ENCODE data around the gene ACTRT1. TPM values are rescaled to one million over a fixed set of nuclear protein-coding genes. Genes with fewer than 3 reads are reported as not detected.

The ACTRT1 gene
- not detected in 2 replicates for total RNA-seq (2014; rRNA removed; shearing (Covaris generic))

GRCh38 chrX:128052303-128052702, at the start of gene ACTRT1:
ACTRT1 (minus strand) TSS chrX:128052403; CDS start chrX:128052206, 197 bp downstream.
- Histone ChIP-seq H3K4me1 (no peaks in the 10 kb centered on the region), H3K36me3 (no peaks in the 10 kb centered on the region), H3K9me3 (replicated peaks) (no peaks in the 10 kb centered on the region), H3K27ac (no peak within 1 kb of the TSS), H3K4me3 (no peak within 1 kb of the TSS), H3K27me3 (no peaks in the 10 kb centered on the region)
- no peak for DNase-seq

GRCh38 chrX:128078545-128078944, 26.3 kb upstream of the ACTRT1 start:
- H3K4me3 ChIP-seq, result no peak overlapping the region
- H3K27me3 ChIP-seq, result no peaks in the 10 kb centered on the region
- H3K27ac ChIP-seq, result no peak overlapping the region
- H3K36me3 ChIP-seq, result no peaks in the 10 kb centered on the region
- H3K9me3 ChIP-seq (replicated peaks), result no peaks in the 10 kb centered on the region
- DNase-seq, result no peak
- no peaks in the 10 kb centered on the region for H3K4me1 ChIP-seq

- no peaks in the 10 kb centered on the region for H3K9me3 ChIP-seq (replicated peaks)
- DNase-seq, result no peak
- H3K36me3 ChIP-seq, result no peaks in the 10 kb centered on the region
- H3K27me3 ChIP-seq, result no peaks in the 10 kb centered on the region
- H3K4me3 ChIP-seq, result no peak overlapping the region
- no peaks in the 10 kb centered on the region for H3K4me1 ChIP-seq
- H3K27ac ChIP-seq, result no peak overlapping the region
Observed at GRCh38 chrX:128057421-128057820, 5.2 kb upstream of the ACTRT1 start.

GRCh38 chrX:128051526-128051925, 677 bp downstream of the ACTRT1 start:
- Histone ChIP-seq H3K9me3 (replicated peaks) (no peaks in the 10 kb centered on the region), H3K36me3 (no peaks in the 10 kb centered on the region), H3K4me3 (no peak overlapping the region), H3K27ac (no peak overlapping the region), H3K4me1 (no peaks in the 10 kb centered on the region), H3K27me3 (no peaks in the 10 kb centered on the region)
- no peak for DNase-seq

- Histone ChIP-seq H3K4me3 (no peak overlapping the region), H3K27ac (no peak overlapping the region), H3K27me3 (no peaks in the 10 kb centered on the region; the same call in 1 of the 2 replicates), H3K4me1 (no peaks in the 10 kb centered on the region), H3K36me3 (no peaks in the 10 kb centered on the region), H3K9me3 (replicated peaks) (no peaks in the 10 kb centered on the region)
- DNase-seq, result no peak
Observed at GRCh38 chrX:128035318-128035717, 16.9 kb downstream of the ACTRT1 start.

DNA sequence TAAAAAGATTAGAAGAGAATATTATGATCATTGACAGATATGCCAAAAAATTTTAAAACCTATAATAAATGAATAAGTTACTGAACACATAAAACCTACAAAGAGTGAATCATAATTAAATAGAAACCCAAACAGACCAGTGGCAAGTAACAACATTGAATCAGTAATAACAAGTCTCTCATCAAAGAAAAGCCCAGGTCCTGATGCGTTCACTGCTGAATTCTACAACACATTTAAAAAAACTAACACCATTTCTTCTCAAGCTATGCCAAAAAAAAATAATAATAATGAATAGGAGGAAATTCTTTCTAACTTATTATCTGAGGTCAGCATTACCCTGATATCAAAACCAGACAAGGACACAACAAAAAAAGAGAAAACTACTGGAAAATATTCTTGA, 30.6 kb downstream of the ACTRT1 start:
- no peaks in the 10 kb centered on the region for H3K27me3 ChIP-seq
- H3K36me3 ChIP-seq, result no peaks in the 10 kb centered on the region
- H3K4me1 ChIP-seq, result no peaks in the 10 kb centered on the region

GRCh38 chrX:128020701-128021100, 31.5 kb downstream of the ACTRT1 start:
- no peak overlapping the region for H3K27ac ChIP-seq
- DNase-seq, result peak; percentile 8 to 26
- no peak overlapping the region for H3K4me3 ChIP-seq
- no peaks in the 10 kb centered on the region for H3K4me1 ChIP-seq
- no peaks in the 10 kb centered on the region for H3K27me3 ChIP-seq
- H3K9me3 ChIP-seq (replicated peaks), result no peaks in the 10 kb centered on the region
- H3K36me3 ChIP-seq, result no peaks in the 10 kb centered on the region

More for the DNA sequence above, 30.6 kb downstream of the ACTRT1 start:
- no peak for DNase-seq
- Histone ChIP-seq H3K27ac (no peak overlapping the region), H3K4me3 (no peak overlapping the region), H3K9me3 (replicated peaks) (no peaks in the 10 kb centered on the region)

DNA sequence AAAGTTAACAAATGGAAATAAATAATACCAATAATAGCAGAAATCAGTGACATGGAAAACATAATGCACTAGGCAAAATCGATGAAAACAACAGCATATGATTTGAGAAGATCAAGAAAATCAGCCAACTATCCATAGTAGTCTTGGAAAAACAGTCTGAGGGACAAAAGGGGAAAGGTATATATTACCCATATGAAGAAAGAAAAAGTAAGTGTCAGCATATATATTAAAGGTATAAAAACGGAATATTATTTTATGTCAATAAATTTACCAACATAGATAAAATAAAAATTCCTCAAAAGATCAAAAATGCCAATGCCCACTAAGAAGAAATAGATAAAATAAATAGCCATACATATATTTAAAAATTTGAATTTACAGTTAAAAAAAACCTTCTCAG, 33.0 kb downstream of the ACTRT1 start:
- no peak overlapping the region for H3K4me3 ChIP-seq
- H3K27ac ChIP-seq, result no peak overlapping the region
- H3K27me3 ChIP-seq, result no peaks in the 10 kb centered on the region
- no peaks in the 10 kb centered on the region for H3K36me3 ChIP-seq
- no peaks in the 10 kb centered on the region for H3K9me3 ChIP-seq (replicated peaks)
- DNase-seq, result no peak
- H3K4me1 ChIP-seq, result no peaks in the 10 kb centered on the region

DNA sequence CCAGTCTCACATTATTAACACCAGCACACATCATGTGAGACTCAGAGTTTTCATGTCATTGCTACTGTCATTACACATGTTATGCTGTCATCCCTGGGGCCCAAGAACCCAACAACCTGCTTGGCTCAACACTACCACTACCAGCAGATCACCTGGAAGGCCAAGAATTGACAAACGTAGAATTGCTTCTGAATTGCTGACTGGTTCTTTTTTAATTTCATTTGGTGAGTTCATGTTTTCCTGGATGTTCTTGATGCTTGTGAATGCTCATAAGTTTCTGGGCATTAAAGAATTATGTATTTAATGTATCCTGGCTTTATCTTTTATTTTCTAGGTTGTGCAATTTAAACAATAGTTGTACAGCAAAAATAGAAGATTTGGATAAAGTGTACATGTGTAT, 40.2 kb downstream of the ACTRT1 start:
- H3K27ac ChIP-seq, result no peak overlapping the region
- H3K27me3 ChIP-seq, result no peaks in the 10 kb centered on the region
- DNase-seq, result no peak
- H3K9me3 ChIP-seq (replicated peaks), result no peaks in the 10 kb centered on the region
- no peak overlapping the region for H3K4me3 ChIP-seq
- no peaks in the 10 kb centered on the region for H3K4me1 ChIP-seq
- no peaks in the 10 kb centered on the region for H3K36me3 ChIP-seq

GRCh38 chrX:128007882-128008281, 44.3 kb downstream of the ACTRT1 start:
- Histone ChIP-seq H3K36me3 (no peaks in the 10 kb centered on the region), H3K9me3 (replicated peaks) (no peaks in the 10 kb centered on the region), H3K4me1 (no peaks in the 10 kb centered on the region), H3K27ac (no peak overlapping the region), H3K27me3 (no peaks in the 10 kb centered on the region), H3K4me3 (no peak overlapping the region)
- no peak for DNase-seq
